ENCODE data around the gene PRCD. TPM values are rescaled to one million over a fixed set of nuclear protein-coding genes. Genes with fewer than 3 reads are reported as not detected.

Gene PRCD
- polyA plus RNA-seq, 1 donor from 2014 or later, result 22.5 TPM

GRCh38 chr17:76566613-76566943 is 26.7 kb downstream of the PRCD start:
- Histone ChIP-seq H3K79me2 (replicated peaks; ENCODE audit: insufficient read depth, low read length) (no peaks in the 10 kb centered on the region), H3K36me3 (ENCODE audit: insufficient read depth, low read length) (peaks cover 5% of the 10 kb centered on the region), H3K27ac (ENCODE audit: low read length) (no peak overlapping the region), H3F3A (ENCODE audit: insufficient read depth, low read length, poor library complexity, severe bottlenecking) (no peaks in the 10 kb centered on the region), H3K4me3 (ENCODE audit: low read length) (no peak overlapping the region), H3K4me2 (ENCODE audit: low read length) (no peak overlapping the region), H3K27me3 (ENCODE audit: insufficient read depth, low read depth, low read length) (no peaks in the 10 kb centered on the region), H3K9me3 (ENCODE audit: low read length) (no peaks in the 10 kb centered on the region), H2AFZ (ENCODE audit: low read depth, low read length) (no peak overlapping the region), H4K20me1 (ENCODE audit: insufficient read depth) (no peaks in the 10 kb centered on the region), H3K9ac (ENCODE audit: low read length) (no peak overlapping the region), H3K9me2 (ENCODE audit: insufficient read depth, low read length) (no peaks in the 10 kb centered on the region)
- TF ChIP-seq REST (IDR thresholded peaks at IDR 0.05; ENCODE audit: borderline replicate concordance) (no peak), SMC3 (conservative IDR thresholded peaks at IDR 0.05; ENCODE audit: poor library complexity) (no peak), EZH2 (IDR thresholded peaks at IDR 0.05; ENCODE audit: borderline replicate concordance, insufficient read depth, low read length, poor library complexity, severe bottlenecking) (no peak), CTCF (IDR thresholded peaks at IDR 0.05; ENCODE audit: poor library complexity, severe bottlenecking) (no peak), EP300 (conservative IDR thresholded peaks at IDR 0.05; ENCODE audit: poor library complexity, severe bottlenecking) (no peak)

- Histone ChIP-seq H3K4me3 (ENCODE audit: low read length) (no peak overlapping the region), H2AFZ (ENCODE audit: low read depth, low read length) (no peak overlapping the region), H3K9me3 (ENCODE audit: low read length) (no peaks in the 10 kb centered on the region), H3K27ac (ENCODE audit: low read length) (no peak overlapping the region), H3K9me2 (ENCODE audit: insufficient read depth, low read length) (no peaks in the 10 kb centered on the region), H3F3A (ENCODE audit: insufficient read depth, low read length, poor library complexity, severe bottlenecking) (no peaks in the 10 kb centered on the region), H3K27me3 (ENCODE audit: insufficient read depth, low read depth, low read length) (no peaks in the 10 kb centered on the region), H3K4me2 (ENCODE audit: low read length) (no peak overlapping the region), H4K20me1 (ENCODE audit: insufficient read depth) (no peaks in the 10 kb centered on the region), H3K36me3 (ENCODE audit: insufficient read depth, low read length) (peaks cover under 1% of the 10 kb centered on the region), H3K9ac (ENCODE audit: low read length) (no peak overlapping the region), H3K79me2 (replicated peaks; ENCODE audit: insufficient read depth, low read length) (no peaks in the 10 kb centered on the region)
- TF ChIP-seq REST (IDR thresholded peaks at IDR 0.05; ENCODE audit: borderline replicate concordance) (no peak), EZH2 (IDR thresholded peaks at IDR 0.05; ENCODE audit: borderline replicate concordance, insufficient read depth, low read length, poor library complexity, severe bottlenecking) (no peak), EP300 (conservative IDR thresholded peaks at IDR 0.05; ENCODE audit: poor library complexity, severe bottlenecking) (no peak), CTCF (IDR thresholded peaks at IDR 0.05; ENCODE audit: poor library complexity, severe bottlenecking) (no peak)
Measured at GRCh38 chr17:76566988-76567431, 27.2 kb downstream of the PRCD start.
